HepG2 (cell line): ENCODE data around the gene PBX2. TPM values are rescaled to one million over a fixed set of nuclear protein-coding genes. Genes with fewer than 3 reads are reported as not detected.

ENCODE experiments used
- ELF4 ChIP-seq: sonication (generic); formaldehyde crosslinking; IDR thresholded peaks from 2 replicates; pipeline ENCODE4 v1.5.0; 2020; ENCODE audit warnings: missing genetic modification reagents, mild to moderate bottlenecking, moderate library complexity, borderline replicate concordance
- EP300 ChIP-seq, 3 experiments: sonication (generic) in 1 of 3; formaldehyde crosslinking in 1 of 3; IDR thresholded peaks; 2 replicates each; pipeline versions ENCODE4 v1.5.1 to v1.6.1; 2011 to 2020; ENCODE audit warnings: low read depth in 2 of 3, low read length in 2 of 3, borderline replicate concordance in 1 of 3, improper control_type of control experiment in 1 of 3, mild to moderate bottlenecking in 1 of 3, missing genetic modification reagents in 1 of 3, moderate library complexity in 1 of 3
- HNF4A ChIP-seq: sonication (generic); formaldehyde crosslinking; IDR thresholded peaks from 2 replicates; pipeline ENCODE4 v1.4.0; 2020; ENCODE audit warnings: missing genetic modification reagents
- KDM6A ChIP-seq: IDR thresholded peaks from 2 replicates; pipeline ENCODE4 v1.6.1; 2016; ENCODE audit warnings: low read depth
- NBN ChIP-seq: fragments of 450-650 bp; conservative IDR thresholded peaks from 2 replicates; pipeline ENCODE4 v1.6.1; 2017
- NFE2L2 ChIP-seq: fragments of 150-350 bp; IDR thresholded peaks from 2 replicates; pipeline ENCODE4 v1.6.1; 2014; ENCODE audit warnings: low read length
- NFKB2 ChIP-seq: sonication (generic); formaldehyde crosslinking; IDR thresholded peaks from 2 replicates; pipeline ENCODE4 v1.4.0; 2020; ENCODE audit warnings: missing genetic modification reagents, borderline replicate concordance
- NRL ChIP-seq: sonication (generic); formaldehyde crosslinking; IDR thresholded peaks from 2 replicates; pipeline ENCODE4 v1.5.0; 2020; ENCODE audit warnings: missing genetic modification reagents, mild to moderate bottlenecking, moderate library complexity, borderline replicate concordance
- PHF21A ChIP-seq: sonication (generic); formaldehyde crosslinking; IDR thresholded peaks from 2 replicates; pipeline ENCODE4 v1.5.0; 2020; ENCODE audit warnings: mild to moderate bottlenecking, missing genetic modification reagents
- PHF8 ChIP-seq: sonication (generic); formaldehyde crosslinking; IDR thresholded peaks from 2 replicates; pipeline ENCODE4 v1.5.0; 2020; ENCODE audit warnings: missing genetic modification reagents
- SALL1 ChIP-seq: sonication (generic); formaldehyde crosslinking; IDR thresholded peaks from 2 replicates; pipeline ENCODE4 v1.8.0; 2022; ENCODE audit warnings: mild to moderate bottlenecking, missing genetic modification reagents
- TAF15 ChIP-seq: fragments of 200-400 bp; formaldehyde crosslinking; IDR thresholded peaks from one replicate; pipeline ENCODE4 v1.6.1; 2018; ENCODE audit warnings: mild to moderate bottlenecking, low read depth, low read length; ENCODE audit not compliant: poor library complexity, severe bottlenecking
- ZFP62 ChIP-seq: sonication (generic); formaldehyde crosslinking; IDR thresholded peaks from 2 replicates; pipeline ENCODE4 v1.4.0; 2020; ENCODE audit warnings: missing genetic modification reagents
- ZIK1 ChIP-seq: sonication (generic); formaldehyde crosslinking; IDR thresholded peaks from 2 replicates; pipeline ENCODE4 v1.5.0; 2020; ENCODE audit warnings: mild to moderate bottlenecking, low read depth, missing genetic modification reagents, borderline replicate concordance
- ZNF180 ChIP-seq: sonication (generic); formaldehyde crosslinking; IDR thresholded peaks from 2 replicates; pipeline ENCODE4 v1.4.0; 2020; ENCODE audit warnings: low read depth, missing genetic modification reagents, borderline replicate concordance
- ZNF274 ChIP-seq: sonication (generic); formaldehyde crosslinking; IDR thresholded peaks from 2 replicates; pipeline ENCODE4 v1.5.1; 2020; ENCODE audit warnings: mild to moderate bottlenecking, missing genetic modification reagents
- ZNF510 ChIP-seq: sonication (generic); formaldehyde crosslinking; IDR thresholded peaks from 2 replicates; pipeline ENCODE4 v1.4.0; 2020; ENCODE audit warnings: low read depth, mild to moderate bottlenecking, missing genetic modification reagents
- ZNF772 ChIP-seq: sonication (generic); formaldehyde crosslinking; IDR thresholded peaks from 2 replicates; pipeline ENCODE4 v1.5.0; 2020; ENCODE audit warnings: mild to moderate bottlenecking, missing genetic modification reagents
- ZNF777 ChIP-seq: sonication (generic); formaldehyde crosslinking; IDR thresholded peaks from 2 replicates; pipeline ENCODE4 v1.4.0; 2020; ENCODE audit warnings: missing genetic modification reagents
- polyA plus RNA-seq, 8 experiments: library from polyadenylated mRNA; depleted of rRNA in 3 of 8; stranded (reverse) in 7 of 8; unstranded in 1 of 8; fragments of >200 nt; fragmentation: Illumina TruSeq in 4 of 8; extraction: Trizol in 4 of 8; gene quantifications; 2 replicates each; pipeline versions ENCODE4 v1.2.1 to v1.2.3, GENCODE V29; 2011 to 2016; ENCODE audit warnings: low read depth in 4 of 8, missing spikeins in 1 of 8, mixed read lengths in 1 of 8; ENCODE audit not compliant: insufficient read depth in 1 of 8
- total RNA-seq, 5 experiments: library from RNA; depleted of rRNA; stranded (reverse); fragments of >200 nt; fragmentation: Illumina TruSeq; extraction: Trizol; gene quantifications; 2 replicates each; pipeline ENCODE4 v1.2.3, GENCODE V29; 2016; ENCODE audit warnings: low read depth in 1 of 5
- TF ChIP-seq, protein P1 (sequence below): sonication (generic); formaldehyde crosslinking; IDR thresholded peaks from 2 replicates; pipeline ENCODE4 v1.4.0; 2020; ENCODE audit warnings: missing genetic modification reagents
- TF ChIP-seq, protein P2 (sequence below), 2 experiments: sonication (generic) in 1 of 2; formaldehyde crosslinking in 1 of 2; IDR thresholded peaks; 2 replicates each; pipeline versions ENCODE4 v1.6.1 to v1.9.0; 2014 to 2022; ENCODE audit warnings: antibody characterized with exemption in 1 of 2, borderline replicate concordance in 1 of 2, inconsistent platforms in 1 of 2, low read depth in 1 of 2, missing genetic modification reagents in 1 of 2

PBX2 gene
- total and polyA plus RNA-seq, 2 of the 13 experiments (the other 11 are each of a cell fraction or from before 2014, with no cell fraction given) = 42.3 to 77.8 TPM

DNA sequence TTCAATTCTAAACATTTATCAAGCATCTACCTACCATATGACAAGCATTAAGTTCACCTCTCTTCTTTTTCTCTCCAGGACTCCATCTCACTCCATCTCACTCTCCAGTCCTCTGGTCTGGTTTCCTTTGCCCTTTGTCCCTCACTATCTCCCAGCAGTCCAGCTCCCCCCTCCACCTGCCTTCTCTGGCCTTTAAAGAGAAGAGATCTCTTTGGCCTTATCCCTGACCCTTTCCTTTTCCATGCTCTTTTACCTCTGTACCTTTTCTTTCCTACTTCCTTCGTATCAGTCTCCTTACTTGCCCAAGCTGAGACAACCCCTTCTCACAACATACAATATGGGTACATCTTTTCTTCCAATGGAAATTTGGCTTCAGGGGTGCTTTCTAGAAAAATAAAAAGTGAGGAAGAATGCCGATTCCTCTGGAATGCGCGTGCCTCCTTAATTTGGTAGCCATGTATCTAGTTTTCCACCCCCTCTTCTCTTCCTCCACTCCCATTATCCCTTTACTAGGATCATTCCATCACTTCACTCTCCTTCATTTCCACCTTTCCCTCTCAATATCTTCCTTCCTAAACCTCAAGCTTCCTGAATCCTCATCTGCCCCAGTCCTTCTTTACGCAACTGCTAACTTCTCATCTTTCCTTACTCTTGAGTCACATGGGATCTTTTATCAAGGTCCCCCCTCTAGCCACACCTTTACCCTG, 13.4 kb downstream of the PBX2 start (continued):
- TF ChIP-seq TAF15 (no peak), PHF21A (no peak), EP300 (IDR thresholded peaks at IDR 0.05; ENCODE audit: low read depth in 2 of 2, low read length in 2 of 2) (no peak), EP300 (CRISPR knock-in tag; IDR thresholded peaks at IDR 0.05; ENCODE audit: borderline replicate concordance) (no peak), ZNF510 (CRISPR knock-in tag) (no peak), ZNF772 (CRISPR knock-in tag) (no peak), SALL1 (CRISPR knock-in tag) (no peak), ZIK1 (CRISPR knock-in tag) (no peak), NBN (peak; percentile 74; the same call in 1 of the 2 replicates), NFKB2 (CRISPR knock-in tag) (no peak), PHF8 (no peak), ZNF777 (CRISPR knock-in tag) (no peak; the same call in 1 of the 2 replicates), NFE2L2 (no peak), ZNF274 (CRISPR knock-in tag) (no peak), KDM6A (no peak; the same call in 1 of the 2 replicates), ELF4 (CRISPR knock-in tag) (no peak), NRL (CRISPR knock-in tag) (no peak), ZFP62 (CRISPR knock-in tag) (no peak), HNF4A (CRISPR knock-in tag) (0 out of 2 replicates have a peak, but pooled peaks have one; percentile 14), ZNF180 (CRISPR knock-in tag) (no peak)
- TF ChIP-seq, protein P1, sequence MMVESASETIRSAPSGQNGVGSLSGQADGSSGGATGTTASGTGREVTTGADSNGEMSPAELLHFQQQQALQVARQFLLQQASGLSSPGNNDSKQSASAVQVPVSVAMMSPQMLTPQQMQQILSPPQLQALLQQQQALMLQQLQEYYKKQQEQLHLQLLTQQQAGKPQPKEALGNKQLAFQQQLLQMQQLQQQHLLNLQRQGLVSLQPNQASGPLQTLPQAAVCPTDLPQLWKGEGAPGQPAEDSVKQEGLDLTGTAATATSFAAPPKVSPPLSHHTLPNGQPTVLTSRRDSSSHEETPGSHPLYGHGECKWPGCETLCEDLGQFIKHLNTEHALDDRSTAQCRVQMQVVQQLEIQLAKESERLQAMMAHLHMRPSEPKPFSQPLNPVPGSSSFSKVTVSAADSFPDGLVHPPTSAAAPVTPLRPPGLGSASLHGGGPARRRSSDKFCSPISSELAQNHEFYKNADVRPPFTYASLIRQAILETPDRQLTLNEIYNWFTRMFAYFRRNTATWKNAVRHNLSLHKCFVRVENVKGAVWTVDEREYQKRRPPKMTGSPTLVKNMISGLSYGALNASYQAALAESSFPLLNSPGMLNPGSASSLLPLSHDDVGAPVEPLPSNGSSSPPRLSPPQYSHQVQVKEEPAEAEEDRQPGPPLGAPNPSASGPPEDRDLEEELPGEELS (CRISPR knock-in tag) = no peak
- TF ChIP-seq, protein P2, sequence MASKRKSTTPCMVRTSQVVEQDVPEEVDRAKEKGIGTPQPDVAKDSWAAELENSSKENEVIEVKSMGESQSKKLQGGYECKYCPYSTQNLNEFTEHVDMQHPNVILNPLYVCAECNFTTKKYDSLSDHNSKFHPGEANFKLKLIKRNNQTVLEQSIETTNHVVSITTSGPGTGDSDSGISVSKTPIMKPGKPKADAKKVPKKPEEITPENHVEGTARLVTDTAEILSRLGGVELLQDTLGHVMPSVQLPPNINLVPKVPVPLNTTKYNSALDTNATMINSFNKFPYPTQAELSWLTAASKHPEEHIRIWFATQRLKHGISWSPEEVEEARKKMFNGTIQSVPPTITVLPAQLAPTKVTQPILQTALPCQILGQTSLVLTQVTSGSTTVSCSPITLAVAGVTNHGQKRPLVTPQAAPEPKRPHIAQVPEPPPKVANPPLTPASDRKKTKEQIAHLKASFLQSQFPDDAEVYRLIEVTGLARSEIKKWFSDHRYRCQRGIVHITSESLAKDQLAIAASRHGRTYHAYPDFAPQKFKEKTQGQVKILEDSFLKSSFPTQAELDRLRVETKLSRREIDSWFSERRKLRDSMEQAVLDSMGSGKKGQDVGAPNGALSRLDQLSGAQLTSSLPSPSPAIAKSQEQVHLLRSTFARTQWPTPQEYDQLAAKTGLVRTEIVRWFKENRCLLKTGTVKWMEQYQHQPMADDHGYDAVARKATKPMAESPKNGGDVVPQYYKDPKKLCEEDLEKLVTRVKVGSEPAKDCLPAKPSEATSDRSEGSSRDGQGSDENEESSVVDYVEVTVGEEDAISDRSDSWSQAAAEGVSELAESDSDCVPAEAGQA (IDR thresholded peaks at IDR 0.05; ENCODE audit: low read depth) = no peak
- TF ChIP-seq, protein P2 (CRISPR knock-in tag; IDR thresholded peaks at IDR 0.05; ENCODE audit: borderline replicate concordance) = no peak
